Activated gamma-delta T cell treated with Interleukin-2 at 50 U/mL for 16 hours (primary cell): ENCODE measurements around the gene NKTR.
A peak's percentile ranks its signal among the peaks of the same experiment; 100 is the strongest.
"Not testable (repeated sequence)": the region's sequence is repeated elsewhere in the genome, so short reads cannot be mapped to it uniquely, and the experiment has no call there.

Source experiments
- DNase-seq: peaks from one replicate; pipeline ENCODE4 v3.0.0-alpha.2; 2020

NKTR gene

DNA sequence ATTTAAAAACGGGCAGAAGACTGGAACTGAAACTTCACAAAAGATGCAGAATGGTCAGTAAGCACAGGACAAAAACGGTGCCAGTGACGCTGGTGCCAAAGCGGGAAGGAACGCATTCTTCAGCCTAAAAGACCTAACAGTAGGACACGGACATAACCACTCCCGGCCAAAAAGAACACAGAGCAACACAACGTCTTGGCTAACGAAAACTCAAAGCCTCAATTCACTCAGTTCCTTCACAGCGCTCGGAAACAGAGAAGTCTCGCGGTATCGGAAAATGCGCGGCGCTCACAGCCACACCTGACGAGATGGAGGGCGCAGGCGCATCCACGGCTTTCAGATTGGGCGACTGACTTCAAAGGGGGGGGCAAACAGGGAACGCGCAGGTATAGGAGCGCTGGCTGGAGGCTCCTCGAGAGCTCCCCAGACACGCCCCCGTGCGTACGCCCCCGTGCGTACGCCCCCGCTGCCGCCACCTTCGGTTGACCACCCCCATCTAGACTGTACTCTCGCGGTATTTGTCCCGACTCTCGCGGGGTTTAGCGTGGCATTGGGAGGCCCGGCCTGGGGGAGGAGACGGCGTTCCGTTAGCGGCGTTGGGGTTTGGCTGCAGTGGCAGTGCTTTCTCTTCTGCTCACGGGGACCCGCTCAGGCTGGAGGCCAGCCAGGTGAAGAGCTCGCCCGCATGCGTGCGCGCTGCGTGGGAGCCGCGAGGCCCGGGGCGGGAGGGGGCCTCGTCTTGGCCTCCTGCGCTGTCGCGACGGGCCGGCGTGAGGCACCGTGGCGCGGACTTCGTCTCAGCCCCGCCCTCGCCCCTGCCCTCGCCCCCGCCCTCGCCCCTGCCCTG is at the start of gene NKTR:
Gene NKTR, plus strand, starts transcription at position 576 of the 847 bp plus-strand sequence. CDS start 321 bp downstream, outside the sequence.
- peak; percentile 100 for DNase-seq

DNA sequence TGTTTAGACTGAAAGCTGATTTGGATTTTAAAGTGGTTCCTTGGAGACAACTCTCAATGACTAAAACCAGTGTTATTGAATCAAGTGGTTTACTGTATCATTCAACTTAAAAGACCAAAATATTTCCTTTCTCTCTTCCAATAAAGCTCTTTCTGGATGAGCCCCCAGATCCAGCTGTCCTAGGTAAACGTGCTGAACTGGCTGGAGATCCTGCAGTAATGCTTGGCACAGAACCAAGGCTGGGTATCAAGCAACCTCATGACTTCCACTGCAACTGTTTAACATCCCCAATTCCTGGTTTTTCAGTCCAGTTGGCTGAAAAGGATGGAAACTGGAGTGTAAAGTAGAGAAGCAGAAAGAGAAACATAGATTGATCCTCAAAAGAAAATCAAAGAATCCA is 47.7 kb upstream of the NKTR start:
- DNase-seq, result no peak

DNA sequence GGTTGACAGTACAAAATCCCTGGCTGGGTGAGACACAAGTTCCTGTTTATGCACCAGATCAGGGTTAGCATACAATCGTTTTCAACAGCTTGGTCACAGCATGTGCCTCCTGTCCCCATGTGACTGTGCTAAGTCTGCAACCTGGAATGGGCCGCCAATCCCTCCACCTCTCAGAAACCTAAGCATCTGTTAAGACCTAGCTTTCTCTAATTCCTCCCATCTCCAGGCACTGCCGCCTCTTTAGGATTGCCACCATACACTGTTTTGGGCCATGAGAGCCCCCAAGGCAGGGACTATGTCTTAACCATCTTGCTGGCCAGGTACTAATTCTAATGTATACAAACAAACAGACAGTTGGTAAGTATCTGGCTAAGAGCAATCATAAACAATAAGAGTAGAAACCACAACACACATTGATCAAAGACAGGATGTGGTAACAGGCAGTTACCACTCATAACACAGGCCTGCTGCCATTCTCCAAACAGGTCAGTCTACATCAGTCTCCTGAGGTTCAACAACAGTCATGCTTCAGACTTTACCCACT is 44.3 kb upstream of the NKTR start:
- DNase-seq, result peak; percentile 47

DNA sequence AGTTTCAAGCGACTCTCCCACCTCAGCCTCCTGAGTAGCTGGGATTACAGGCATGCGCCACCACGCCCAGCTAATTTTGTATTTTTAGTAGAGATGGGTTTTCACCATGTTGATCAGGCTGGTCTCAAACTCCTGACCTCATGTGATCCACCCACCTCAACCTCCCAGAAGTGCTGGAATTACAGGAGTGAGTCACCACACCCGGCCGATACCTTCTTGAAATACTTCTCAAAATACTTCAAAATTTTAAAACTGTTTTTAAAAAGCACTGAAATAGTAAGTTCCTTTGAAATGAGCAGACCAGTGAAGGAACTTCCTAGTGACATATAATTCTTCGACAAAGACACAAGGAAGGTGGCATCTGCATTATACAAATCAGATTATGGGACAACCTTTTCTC is 43.7 kb upstream of the NKTR start:
- DNase-seq, result not testable (repeated sequence)

DNA sequence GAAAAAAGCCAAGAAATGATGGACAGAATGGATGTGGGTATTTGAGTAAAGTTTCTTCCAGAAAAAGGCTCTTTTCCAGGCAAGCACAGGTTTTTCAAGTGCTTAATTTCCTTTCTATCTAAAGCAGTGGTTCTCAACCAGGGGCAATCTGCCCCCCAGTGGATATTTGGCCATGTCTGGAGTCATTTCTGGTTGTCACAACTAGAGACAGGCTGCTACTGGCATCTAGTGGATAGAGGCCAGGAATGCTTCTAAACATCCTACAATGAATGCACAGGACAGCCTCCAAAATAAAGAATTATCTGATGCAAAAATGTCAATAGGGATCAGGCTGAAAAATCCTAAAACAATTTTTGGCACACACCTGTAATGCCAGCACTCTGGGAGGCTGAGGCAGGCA is 42.6 kb upstream of the NKTR start:
- peak; percentile 32 for DNase-seq

DNA sequence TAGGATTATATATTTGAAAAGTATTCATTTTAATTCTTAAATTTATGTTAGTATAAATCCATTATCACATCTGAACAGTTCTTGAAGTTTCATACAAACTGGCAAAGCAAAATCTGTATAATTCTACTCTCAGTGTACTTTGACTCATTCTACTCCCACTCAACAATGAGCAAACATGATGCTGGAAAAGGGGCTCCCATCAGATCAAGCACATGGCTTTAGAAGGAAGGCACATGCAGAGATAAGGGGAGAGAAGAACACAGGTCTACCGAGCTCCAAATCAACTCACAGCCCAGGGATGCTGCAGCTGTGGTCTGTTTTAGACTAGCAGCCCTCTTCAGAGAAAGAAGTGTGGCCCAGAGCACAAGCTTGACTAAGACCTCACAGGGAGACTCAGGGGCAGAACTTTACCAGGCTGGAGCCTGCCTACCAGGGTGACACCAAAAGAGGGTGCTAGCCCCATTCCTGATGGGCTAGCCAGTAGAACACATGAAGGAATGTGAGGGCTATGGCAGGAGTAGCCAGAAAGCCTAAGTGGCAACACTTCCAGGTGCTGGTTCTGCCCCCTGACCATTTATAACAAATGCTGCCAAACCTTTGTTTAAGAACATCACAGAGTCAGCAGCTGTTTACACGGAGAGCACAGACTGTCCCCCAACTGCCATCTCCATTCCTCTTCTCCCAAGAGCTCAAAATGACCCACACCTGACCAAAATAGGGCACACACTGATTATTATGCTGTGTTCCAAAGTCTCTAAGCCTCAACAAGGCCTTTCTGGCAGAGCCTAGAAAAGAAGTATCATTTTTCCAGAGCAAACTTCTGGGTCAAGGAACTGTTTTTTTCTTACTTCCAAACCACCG is 38.2 kb upstream of the NKTR start:
- no peak for DNase-seq

DNA sequence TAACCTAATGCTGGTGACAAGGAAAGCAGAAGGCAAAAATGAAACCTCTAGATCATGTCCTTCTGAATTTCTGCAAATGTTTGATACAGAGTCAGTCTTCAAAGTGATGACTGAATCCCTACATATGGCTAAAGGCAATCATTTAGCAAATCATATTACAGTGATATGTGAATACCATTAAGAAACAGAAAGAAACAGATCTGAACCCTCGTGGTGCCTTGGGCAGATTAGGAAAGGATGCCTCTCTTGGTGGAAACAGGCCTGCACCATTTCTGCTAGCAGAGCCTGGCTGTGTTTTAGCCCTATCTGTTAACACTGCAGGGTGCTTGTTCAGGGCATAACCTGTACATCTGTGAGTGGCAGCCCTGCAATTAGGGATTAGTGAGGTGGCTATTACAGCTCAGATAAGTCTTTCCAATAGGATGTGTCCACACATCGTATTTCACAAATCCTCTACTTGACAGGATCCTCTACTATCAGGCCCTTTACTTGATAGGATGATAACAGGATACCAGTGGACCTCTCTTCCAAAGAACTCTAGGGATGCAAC is 30.8 kb upstream of the NKTR start:
- DNase-seq, result no peak

DNA sequence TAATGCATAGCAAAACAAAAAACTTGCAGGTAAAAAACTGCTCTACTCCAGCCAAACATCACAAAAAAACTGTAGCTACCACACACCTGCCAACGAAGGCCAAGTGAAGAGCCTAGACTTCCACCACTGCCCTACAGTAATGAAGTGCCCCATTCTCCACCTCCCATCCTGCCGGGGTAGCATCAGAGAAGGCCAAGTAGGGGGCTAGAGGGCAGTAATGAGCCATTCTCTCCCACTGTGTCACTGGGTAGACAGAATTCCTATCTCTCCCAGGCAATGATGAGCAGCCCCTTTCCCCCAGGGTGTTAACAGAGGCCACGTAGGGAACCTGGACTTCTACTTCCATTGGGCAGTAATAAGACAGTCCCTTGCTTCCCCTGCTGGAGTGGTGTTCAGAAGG is 28.2 kb upstream of the NKTR start:
- peak; percentile 19 for DNase-seq

DNA sequence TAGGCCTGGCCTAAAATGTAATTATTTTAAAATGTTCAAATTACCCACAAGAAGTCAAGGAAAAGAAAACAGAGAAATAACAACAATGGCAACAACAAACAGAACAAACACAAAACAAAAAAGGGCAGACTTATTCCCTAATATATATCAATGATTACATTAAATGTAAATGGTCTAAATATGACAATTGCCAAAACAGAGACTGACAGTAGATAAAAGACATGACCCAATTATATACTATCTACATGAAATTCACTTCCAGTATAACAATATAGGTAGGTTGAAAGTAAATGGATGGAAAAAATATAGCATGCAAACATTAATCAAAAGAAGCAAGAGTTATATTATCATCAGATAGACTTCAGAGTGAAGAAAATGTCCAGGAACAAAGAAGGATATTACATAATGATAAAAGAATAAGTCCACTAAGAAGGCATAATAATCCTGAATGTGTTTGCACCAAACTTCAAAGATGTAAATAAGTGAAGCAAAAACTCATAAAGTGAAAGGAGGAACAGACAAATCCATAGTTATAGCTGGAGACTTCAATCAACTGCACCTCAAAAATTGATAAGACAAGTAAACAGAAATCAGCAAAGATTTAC is 25.2 kb upstream of the NKTR start:
- no peak for DNase-seq

DNA sequence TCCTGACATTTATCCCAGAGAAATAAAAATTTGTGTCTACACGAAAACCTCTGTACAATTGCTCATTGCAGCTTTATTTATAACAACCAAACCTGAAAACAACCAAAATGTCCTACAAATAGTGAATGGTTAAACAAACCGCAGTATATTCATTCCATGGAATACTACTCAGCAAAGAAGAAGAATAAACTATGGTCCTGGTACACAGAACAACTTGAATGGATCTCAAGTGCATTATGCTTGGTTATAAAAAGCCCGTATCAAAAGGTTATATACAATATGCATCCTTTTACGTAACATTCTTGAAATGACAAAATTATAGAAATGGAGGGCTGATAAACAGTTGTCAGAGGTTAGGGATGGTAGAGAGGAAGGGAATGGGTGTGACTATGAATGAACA is 22.4 kb upstream of the NKTR start:
- DNase-seq, result no peak

DNA sequence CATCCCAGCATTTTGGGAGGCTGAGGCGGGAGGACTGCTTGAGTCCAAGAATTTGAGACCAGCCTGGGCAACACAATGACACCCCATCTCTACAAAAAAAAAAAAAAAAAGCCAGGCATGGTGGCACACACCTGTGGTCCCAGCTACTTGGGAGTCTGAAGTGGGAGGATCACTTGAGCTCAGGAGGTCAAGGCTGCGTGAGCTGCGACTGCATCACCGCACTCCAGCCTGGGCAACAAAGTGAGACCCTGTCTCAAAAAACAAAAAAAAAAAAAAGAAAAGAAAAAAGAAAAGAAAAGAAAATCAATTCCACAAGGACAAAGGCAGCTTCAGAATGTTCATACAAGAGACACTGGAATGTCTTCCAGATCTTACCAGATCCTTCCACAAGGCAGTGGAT is 21.1 kb upstream of the NKTR start:
- DNase-seq, result not testable (repeated sequence)

DNA sequence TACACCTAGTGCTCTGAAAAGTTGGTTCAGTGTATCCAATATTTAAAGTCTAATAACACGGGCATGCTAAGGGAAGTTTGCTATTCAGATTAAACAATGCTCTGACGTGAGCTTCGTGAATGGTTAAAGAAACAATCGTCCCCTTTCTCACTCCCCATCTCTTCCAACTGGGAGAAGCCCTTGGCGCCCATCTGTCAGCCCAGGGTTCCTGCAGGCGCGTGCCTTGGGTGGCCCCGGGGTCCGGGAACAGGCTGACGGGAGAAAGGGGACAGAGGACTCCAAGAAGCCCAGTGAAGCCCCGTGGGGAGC is 19.1 kb upstream of the NKTR start:
- DNase-seq, result no peak

DNA sequence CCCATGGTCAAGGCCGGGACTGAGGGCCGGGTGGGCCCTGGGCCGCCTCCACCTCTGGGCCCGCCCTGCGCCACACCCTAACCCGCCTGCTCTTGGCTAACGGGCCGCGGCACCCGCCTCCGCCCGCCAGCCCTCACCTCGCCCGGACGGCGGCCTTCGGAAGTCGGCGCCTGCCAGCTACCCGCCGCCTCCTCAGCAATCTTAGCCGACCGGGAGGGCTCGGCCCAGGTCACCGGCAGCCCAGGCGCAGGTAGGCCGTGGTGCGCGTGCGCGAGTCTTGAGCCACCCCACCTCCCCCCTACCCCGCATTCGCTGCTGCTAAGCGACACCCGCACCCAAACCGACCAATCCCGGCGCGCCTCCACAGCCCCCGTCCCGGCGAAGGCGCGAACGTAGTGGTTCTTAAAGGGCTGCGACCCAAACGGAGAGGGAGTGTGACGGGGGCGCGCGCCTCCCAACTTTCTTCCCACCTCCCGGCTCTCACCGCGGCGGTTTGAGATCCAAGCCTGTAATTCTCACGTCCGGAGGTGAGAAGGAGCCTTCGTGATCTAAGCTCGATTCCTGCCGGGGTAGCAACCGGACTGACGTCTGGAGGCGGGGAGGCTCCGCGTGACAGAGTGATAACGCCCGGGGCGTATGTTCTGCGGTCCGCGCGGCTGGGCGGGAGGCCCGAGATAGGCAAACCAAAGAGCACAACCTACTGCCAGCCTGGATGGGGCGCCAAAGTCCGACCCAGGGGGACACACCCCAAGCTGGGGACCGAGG is 18.6 kb upstream of the NKTR start, which contains the start of gene SEC22C:
Gene SEC22C, minus strand, starts transcription at position 259 of the 765 bp plus-strand sequence. CDS start 12,921 bp downstream, outside the sequence.
- DNase-seq, result peak; percentile 96

DNA sequence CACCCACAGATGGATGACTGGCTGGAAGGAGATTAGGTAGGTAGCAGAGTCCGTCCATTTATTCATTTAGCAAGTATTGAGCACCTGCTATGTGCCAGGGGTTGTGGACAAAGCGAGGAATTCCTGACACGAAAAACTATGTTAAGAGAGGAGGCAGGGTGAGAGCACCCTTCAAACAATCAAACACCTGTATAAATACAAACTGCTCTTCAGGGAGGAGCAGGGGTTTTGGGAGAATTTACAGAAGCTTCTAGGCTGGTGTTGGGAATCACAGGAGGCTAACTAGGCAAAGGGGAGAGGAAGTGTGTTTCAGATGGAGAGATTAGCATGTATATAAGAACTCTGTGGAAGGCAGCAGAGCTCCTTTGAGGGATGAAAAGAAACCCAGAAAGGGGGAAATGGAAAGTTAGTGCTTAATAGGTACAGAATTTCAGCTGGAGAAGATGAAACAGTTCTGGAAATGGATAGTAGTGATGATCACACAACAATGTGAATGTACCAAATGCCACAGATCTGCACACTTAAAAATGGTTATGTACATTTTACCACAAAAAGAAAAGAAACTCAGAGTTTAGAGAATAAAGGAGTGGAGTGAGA is 17.9 kb upstream of the NKTR start:
- no peak for DNase-seq

DNA sequence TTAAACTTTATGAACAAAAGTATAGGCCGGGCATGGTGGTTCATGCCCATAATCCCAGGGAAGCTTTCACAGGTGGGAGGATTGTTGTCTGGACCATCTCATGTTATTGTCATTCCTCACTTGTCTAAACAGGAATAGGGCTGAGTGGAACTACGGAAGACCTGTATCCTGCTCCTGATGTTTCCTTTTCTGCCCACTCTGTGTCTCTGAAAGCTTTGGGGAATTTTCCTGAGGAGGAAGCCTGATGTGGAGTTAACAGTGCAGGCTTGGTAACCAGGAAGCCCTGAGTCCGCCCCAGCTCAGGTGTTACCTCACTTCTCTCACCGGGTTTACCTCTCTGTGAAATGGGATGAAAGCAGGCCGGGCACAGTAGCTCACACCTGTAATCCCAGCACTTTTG is 11.9 kb upstream of the NKTR start:
- DNase-seq, result no peak

DNA sequence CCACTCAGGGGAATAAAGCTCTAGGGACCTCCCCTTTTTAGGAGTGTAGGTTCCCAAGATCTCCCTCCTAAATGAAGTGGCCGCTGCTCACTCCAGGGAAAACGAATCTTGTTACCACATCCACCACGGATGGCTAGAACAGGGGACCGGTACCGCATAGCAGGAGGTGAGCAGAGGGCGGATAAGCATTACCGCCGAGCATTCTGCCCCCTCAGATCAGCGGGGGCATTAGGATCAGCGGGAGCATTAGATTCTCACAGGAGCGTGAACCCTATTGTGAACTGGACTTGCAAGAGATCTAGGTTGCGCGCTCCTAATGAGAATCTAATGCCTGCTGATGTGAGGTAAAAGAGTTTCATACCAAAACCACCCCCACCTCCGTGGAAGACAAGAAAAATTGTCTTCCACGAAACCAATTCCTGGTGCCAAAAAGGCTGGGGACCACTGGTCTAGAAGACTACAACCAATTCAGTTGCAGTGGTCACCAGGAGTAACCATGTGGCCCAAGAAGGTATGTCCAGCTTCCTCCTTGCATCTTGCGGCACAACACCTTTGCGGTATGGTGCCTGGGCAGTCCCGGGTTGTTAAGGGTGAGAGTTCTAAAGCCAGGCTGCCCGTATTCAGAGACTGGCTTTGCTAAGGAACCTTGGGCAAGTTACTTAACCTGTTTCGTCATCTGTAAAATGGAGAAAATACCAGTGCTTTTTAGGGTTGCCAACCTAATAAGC is 10.9 kb upstream of the NKTR start:
- no peak for DNase-seq

DNA sequence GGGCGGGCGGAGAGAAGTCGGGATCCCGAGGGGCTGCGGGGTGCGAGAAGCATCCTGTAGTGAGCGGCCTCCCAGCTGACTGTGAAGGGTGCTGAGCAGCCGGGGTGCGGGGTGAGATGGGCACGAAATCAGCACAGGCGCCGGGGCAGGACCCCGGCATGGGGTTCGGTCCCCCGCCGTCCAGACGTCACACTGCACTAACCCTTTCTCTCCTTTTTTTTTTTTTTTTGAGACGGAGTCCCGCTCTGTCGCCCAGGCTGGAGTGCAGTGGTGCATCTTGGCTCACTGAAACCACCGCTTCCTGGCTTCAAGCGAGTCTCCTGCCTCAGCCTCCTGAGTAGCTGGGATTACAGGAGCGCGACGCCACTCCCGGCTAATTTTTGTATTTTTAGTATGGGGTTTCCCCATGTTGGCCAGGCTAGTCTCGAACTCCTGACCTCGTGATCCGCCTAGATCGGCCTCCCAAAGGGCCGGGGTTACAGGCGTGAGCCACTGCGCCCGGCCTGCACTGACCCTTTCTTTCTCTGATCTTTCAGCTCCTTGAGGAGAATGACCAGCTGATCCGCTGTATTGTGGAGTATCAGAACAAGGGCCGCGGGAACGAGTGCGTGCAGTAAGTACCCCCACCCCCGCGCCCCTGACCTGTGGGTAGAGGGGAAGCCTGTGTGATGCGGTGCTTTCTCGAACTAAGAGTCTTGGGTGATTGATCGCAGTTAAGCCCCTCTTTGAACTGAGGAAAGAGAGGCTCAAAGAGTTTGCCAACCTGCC is 9.3 kb upstream of the NKTR start:
- no peak for DNase-seq

DNA sequence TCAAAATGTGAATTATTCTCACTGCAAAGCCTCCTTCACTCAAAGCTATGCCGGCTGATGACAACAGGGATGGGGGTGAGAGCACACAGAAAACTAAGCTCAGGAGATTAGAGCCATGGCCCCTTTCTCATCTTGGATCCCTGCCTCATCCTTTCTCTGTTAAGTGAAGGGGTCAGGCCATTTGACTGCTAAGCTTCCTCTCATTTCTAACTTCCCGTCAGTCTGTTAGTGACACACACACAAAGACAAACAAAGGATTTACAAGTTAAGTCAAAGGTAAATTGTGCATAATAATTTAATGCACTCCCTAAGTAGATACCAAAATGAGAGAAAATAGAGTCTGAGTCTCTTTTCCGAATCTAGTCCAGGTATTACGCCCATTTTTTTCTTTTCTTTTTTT is 8.7 kb upstream of the NKTR start:
- DNase-seq, result no peak

DNA sequence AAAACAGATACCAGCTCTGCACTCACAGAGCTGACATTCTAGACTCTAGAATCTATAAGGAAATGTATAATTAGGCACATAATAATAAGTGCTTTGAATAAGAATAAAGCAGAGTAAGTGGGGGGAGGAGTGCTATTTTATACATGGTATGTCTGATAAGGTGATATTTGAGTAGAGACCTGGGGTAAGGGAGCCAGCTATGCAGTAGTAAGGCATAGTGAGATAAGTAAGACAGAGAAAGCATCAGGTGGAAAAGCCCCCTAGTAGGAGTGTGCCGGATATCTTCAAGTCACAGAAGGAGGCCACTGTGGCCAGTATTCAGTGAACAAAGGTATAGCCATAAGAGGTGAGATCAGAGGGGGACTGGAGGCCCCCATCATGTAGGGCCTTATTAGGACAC is 6.9 kb upstream of the NKTR start:
- DNase-seq, result no peak

DNA sequence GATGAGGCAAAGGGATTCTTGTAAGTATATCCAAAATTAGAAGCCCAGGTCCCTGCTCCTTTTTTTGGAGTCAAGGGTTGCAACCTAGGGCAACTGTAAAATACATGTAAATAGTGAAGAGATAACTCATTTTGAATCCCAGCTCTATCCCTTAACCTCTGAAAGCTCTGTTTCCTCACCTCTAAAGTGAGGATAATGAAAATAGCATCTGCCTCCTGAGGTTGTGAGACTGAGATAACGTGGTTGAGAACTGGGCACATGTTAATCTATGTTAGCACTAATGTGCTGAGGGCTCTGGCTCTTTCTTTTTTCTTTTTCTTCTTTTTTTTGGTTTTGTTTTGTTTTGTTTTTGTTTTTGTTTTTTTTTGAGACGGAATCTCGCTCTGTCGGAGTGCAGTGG is 4.8 kb upstream of the NKTR start:
- no peak for DNase-seq
